Loucy (cell line): ENCODE data around the gene CCDC17.

ENCODE experiments used
- EZH2phosphoT487 ChIP-seq: fragments of 200-600 bp; IDR thresholded peaks from 2 replicates; pipeline ENCODE4 v1.6.1; 2018; ENCODE audit warnings: antibody characterized with exemption, mild to moderate bottlenecking, moderate library complexity, borderline replicate concordance
- TF ChIP-seq, protein P1 (sequence below): fragments of 200-600 bp; sonication (generic); conservative IDR thresholded peaks from 2 replicates; pipeline ENCODE4 v1.5.1; 2014; ENCODE audit warnings: mild to moderate bottlenecking, antibody characterized with exemption, low read length

GRCh38 chr1:45621501-45621836 lies 2.4 kb downstream of the CCDC17 start:
- TF ChIP-seq, protein P1, sequence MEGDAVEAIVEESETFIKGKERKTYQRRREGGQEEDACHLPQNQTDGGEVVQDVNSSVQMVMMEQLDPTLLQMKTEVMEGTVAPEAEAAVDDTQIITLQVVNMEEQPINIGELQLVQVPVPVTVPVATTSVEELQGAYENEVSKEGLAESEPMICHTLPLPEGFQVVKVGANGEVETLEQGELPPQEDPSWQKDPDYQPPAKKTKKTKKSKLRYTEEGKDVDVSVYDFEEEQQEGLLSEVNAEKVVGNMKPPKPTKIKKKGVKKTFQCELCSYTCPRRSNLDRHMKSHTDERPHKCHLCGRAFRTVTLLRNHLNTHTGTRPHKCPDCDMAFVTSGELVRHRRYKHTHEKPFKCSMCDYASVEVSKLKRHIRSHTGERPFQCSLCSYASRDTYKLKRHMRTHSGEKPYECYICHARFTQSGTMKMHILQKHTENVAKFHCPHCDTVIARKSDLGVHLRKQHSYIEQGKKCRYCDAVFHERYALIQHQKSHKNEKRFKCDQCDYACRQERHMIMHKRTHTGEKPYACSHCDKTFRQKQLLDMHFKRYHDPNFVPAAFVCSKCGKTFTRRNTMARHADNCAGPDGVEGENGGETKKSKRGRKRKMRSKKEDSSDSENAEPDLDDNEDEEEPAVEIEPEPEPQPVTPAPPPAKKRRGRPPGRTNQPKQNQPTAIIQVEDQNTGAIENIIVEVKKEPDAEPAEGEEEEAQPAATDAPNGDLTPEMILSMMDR: no peak
- TF ChIP-seq EZH2phosphoT487: no peak
